Thyroid gland (tissue), 4 donors: ENCODE results near the gene ATAD1. TPM values are rescaled to one million over a fixed set of nuclear protein-coding genes. Genes with fewer than 3 reads are reported as not detected.
"Not testable (repeated sequence)": the region's sequence is repeated elsewhere in the genome, so short reads cannot be mapped to it uniquely, and the experiment has no call there.

ENCODE experiments used
- DNase-seq, 2 donors: peaks; one replicate each; pipeline ENCODE4 v3.0.0-alpha.2; 2019
- H3K27ac ChIP-seq, 3 donors: fragments of 200-600 bp; sonication (generic); 1 replicate in 2 of 3; 2 replicates in 1 of 3; pipeline ENCODE4 v1.5.1; 2016 to 2019; ENCODE audit warnings: mild to moderate bottlenecking in 1 of 3, moderate library complexity in 1 of 3
- H3K27me3 ChIP-seq: fragments of 200-600 bp; sonication (generic); one replicate; pipeline ENCODE4 v1.5.1; 2019
- H3K36me3 ChIP-seq, 2 donors: fragments of 200-600 bp; sonication (generic); one replicate each; pipeline ENCODE4 v1.5.1; 2016 to 2019
- H3K4me1 ChIP-seq, 2 donors: fragments of 200-600 bp; sonication (generic); one replicate each; pipeline ENCODE4 v1.5.1; 2017 to 2019
- H3K4me3 ChIP-seq, 3 donors: fragments of 200-600 bp; sonication (generic); replicated peaks in 1 of 3; 1 replicate in 2 of 3; 2 replicates in 1 of 3; pipeline ENCODE4 v1.5.1; 2016; ENCODE audit warnings: mild to moderate bottlenecking in 1 of 3
- H3K9me3 ChIP-seq: fragments of 200-600 bp; sonication (generic); one replicate; pipeline ENCODE4 v1.5.1; 2017
- POLR2A ChIP-seq, 2 donors: fragments of 450-650 bp; IDR thresholded peaks; one replicate each; pipeline ENCODE4 v1.6.1; 2017; ENCODE audit warnings: antibody characterized with exemption in 2 of 2, mild to moderate bottlenecking in 2 of 2, moderate library complexity in 1 of 2
- WGBS, 2 donors: methylation state at CpG; one replicate each; pipeline ENCODE4 v1.1.5; 2017; 5-methylcytosine and 5-hydroxymethylcytosine counted together
- intact Hi-C: fragments of 100-400 bp; cut with DNase I; formaldehyde crosslinking; loops from one replicate; pipeline ENCODE4 v1.15.1; 2023
- total RNA-seq, 4 donors: library from RNA; depleted of rRNA; stranded (reverse); fragments of >200 nt; gene quantifications; one replicate each; pipeline ENCODE4 v1.2.3, GENCODE V29; 2016
- TF ChIP-seq, protein P1 (sequence below), 6 experiments: fragments of 200-600 bp in 3 of 6; fragments of 450-650 bp in 3 of 6; sonication (generic) in 3 of 6; IDR thresholded peaks; one replicate each; pipeline ENCODE4 v1.5.1; 2016 to 2019; ENCODE audit warnings: antibody characterized with exemption in 6 of 6, mild to moderate bottlenecking in 2 of 6, inconsistent platforms in 1 of 6, moderate library complexity in 1 of 6

ATAD1 gene
- total RNA-seq, 4 donors from 2014 or later = 40.3 to 72.1 (median 53.7) TPM

DNA sequence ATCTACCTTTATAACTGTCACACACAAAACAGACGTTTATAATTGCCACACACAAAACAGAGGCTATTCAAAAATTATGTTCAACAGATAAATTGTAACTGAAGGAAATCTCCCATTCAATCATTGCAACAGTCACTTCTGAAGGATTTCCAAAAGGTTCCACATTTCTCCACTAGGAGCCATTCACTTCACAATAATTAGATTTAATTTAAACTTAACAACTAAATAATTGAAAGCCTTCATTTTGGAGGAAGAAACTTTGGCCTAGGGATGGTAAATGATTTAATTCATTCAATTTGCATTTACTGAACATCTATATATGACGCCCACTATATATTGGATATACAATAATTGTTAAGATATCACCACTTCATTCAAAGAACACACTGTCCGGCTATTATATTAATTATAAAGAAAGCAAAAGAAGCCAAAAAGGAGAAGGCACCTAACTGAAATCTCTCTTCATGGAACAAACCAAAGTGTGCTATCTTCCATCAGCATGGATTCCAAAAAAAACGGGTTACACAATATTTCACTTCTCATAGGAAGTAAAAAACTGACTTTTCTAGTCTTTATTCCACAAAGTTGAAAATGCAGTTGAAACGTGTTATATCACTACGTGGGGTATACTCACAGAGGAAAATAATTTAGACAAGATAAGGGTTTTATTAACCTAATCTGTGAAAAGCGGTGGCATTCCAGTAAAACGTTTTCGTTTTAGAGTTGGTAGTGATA, 1.7 kb downstream of the ATAD1 start:
- intact Hi-C loops = no loop called here

DNA sequence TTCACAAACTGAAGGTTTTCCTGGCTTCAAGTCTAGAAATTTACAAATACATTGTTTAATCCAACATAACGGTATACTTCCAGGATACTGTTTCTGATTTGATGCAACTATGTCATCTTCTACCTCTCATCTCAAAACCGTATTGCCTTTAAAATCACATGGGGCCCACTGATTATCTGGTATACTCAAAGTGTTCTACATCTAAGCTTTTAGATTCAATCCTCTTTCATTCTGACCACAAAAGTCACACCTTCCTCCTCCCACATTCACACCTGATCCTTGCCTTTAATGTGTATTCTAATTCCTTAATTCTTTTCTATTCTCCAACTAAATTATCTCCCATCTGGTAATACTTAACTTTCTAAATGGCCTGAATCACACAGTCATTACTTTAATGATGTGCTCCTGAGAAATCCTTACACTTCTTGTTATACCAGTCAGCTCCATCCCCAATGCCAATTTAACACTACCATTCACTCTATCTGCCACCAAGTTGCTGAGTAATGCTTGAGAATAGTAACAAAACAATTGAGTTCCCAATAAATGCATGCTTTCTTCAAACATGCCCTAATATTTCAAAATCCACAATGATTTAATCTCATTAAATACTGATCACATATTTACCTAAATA, 13.0 kb downstream of the ATAD1 start:
- no peaks in the 10 kb centered on the region for H3K9me3 ChIP-seq
- H3K4me3 ChIP-seq = no peak overlapping the region
- no peaks in the 10 kb centered on the region for H3K27me3 ChIP-seq
- intact Hi-C loops = no loop called here
- peaks cover 13 to 27% of the 10 kb centered on the region in 2 donors for H3K4me1 ChIP-seq
- no peak for DNase-seq
- no peak for TF ChIP-seq POLR2A (IDR thresholded peaks at IDR 0.05)
- TF ChIP-seq, protein P1, sequence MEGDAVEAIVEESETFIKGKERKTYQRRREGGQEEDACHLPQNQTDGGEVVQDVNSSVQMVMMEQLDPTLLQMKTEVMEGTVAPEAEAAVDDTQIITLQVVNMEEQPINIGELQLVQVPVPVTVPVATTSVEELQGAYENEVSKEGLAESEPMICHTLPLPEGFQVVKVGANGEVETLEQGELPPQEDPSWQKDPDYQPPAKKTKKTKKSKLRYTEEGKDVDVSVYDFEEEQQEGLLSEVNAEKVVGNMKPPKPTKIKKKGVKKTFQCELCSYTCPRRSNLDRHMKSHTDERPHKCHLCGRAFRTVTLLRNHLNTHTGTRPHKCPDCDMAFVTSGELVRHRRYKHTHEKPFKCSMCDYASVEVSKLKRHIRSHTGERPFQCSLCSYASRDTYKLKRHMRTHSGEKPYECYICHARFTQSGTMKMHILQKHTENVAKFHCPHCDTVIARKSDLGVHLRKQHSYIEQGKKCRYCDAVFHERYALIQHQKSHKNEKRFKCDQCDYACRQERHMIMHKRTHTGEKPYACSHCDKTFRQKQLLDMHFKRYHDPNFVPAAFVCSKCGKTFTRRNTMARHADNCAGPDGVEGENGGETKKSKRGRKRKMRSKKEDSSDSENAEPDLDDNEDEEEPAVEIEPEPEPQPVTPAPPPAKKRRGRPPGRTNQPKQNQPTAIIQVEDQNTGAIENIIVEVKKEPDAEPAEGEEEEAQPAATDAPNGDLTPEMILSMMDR (IDR thresholded peaks at IDR 0.05) = no peak
- 92 to 95% methylated on average over 2 of the region's 2 CpGs for WGBS, 2 donors
- no peaks in the 10 kb centered on the region for H3K36me3 ChIP-seq
- H3K27ac ChIP-seq = peak overlapping the region in 2 of 3 donors; percentile 20 to 70

More for the DNA sequence above, 1.7 kb downstream of the ATAD1 start:
- Histone ChIP-seq H3K36me3 (no peaks in the 10 kb centered on the region), H3K9me3 (no peaks in the 10 kb centered on the region), H3K4me1 (peaks cover 0 to 13% of the 10 kb centered on the region in 2 donors), H3K27me3 (no peaks in the 10 kb centered on the region), H3K27ac (no peak overlapping the region), H3K4me3 (no peak overlapping the region)
- DNase-seq = no peak
- 80% methylated on average over 9 of the region's 9 CpGs for WGBS, 2 donors
- TF ChIP-seq, protein P1 (IDR thresholded peaks at IDR 0.05) = no peak

DNA sequence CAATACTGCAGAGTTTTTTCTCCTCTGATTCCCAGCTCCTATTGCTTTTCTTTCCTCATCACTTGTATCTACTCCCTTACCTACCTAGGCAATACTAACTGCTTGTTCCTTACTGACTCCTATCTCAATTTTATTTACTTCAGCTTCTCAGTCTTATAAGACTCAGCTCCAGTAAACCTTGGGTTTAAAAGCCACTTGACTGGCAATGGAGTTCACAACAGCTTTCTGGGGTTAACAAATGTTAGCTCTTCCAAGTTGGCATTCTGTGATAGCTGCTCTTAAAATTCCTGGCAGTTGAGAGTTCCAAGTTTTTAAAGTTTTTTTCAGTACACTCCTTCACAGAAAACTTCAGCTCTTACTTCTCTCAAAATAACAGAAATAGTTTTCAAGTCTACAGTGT, 14.2 kb downstream of the ATAD1 start:
- no peaks in the 10 kb centered on the region for H3K9me3 ChIP-seq
- peaks cover 13 to 27% of the 10 kb centered on the region in 2 donors for H3K4me1 ChIP-seq
- no peak for TF ChIP-seq POLR2A (IDR thresholded peaks at IDR 0.05)
- TF ChIP-seq, protein P1 (IDR thresholded peaks at IDR 0.05) = no peak
- intact Hi-C loops = no loop called here
- H3K36me3 ChIP-seq = no peaks in the 10 kb centered on the region
- peak; percentile 4 to 9 for DNase-seq
- H3K4me3 ChIP-seq = no peak overlapping the region
- no peaks in the 10 kb centered on the region for H3K27me3 ChIP-seq
- peak overlapping the region; percentile 19 to 70 (median 54) for H3K27ac ChIP-seq

DNA sequence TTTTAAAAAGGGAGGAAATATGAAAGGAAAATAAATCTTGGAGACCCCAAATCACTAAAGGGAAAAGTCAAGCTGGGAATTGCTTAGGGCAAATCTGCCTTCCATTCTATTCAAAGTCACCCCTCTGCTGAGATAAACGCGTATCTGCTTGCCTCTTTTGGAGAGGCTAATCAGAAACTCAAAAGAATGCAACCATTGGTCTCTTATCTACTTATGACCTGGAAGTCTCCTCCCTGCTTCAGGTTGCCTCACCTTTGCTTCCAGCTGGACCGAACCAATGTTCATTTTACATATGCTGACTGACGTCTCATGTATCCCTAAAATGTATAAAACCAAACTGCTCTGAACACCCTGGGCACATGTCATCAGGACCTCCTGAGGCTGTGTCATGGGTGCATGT, 14.7 kb downstream of the ATAD1 start:
- Histone ChIP-seq H3K27ac (peak overlapping the region; percentile 19 to 70 (median 54)), H3K36me3 (no peaks in the 10 kb centered on the region), H3K9me3 (no peaks in the 10 kb centered on the region), H3K4me1 (peaks cover 13 to 22% of the 10 kb centered on the region in 2 donors), H3K27me3 (no peaks in the 10 kb centered on the region), H3K4me3 (no peak overlapping the region)
- intact Hi-C loops = no loop called here
- WGBS, 2 donors = 96 to 97% methylated on average over 4 of the region's 4 CpGs
- no peak for DNase-seq
- TF ChIP-seq, protein P1 (IDR thresholded peaks at IDR 0.05) = no peak
- no peak for TF ChIP-seq POLR2A (IDR thresholded peaks at IDR 0.05)

DNA sequence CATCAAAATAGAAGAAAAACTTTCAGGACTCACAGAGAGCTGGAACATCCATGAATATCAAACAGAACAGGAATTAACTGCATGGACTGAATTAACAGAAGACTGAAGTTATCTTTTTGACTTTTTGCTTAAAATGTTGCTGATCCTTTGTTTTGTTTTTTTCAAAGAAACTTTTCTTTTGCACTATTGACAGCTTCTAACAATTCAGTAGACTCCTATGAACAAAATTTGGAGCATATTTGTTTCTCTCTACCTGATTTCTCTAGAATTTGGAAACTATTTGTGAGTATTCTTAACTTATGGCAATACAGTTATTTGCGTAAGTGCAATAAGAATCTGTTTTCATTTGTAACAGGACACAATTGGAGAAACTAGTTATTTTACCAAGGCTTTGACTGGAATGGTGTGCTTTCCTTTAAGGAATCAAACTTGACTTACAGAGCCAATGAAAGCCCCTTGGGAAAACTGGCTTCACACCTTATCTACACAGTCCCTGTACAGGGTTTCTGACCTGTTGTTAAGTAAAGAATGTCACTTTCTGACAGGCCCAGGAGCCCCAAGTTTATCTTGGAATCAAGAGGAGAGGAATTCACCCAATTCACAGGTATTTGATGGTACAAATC, 16.1 kb downstream of the ATAD1 start:
- DNase-seq, H3K27me3 ChIP-seq, H3K27ac ChIP-seq, H3K36me3 ChIP-seq, intact Hi-C loops, H3K4me3 ChIP-seq, H3K9me3 ChIP-seq: not testable (repeated sequence)
- WGBS, 2 donors = 100% methylated on average over 1 of the region's 1 CpG
- peaks cover 13 to 21% of the 10 kb centered on the region in 2 donors for H3K4me1 ChIP-seq
